ENCODE results near the gene C1QC.

C1QC gene

GRCh38 chr1:22643381-22643780 is at the start of gene C1QC:
Gene C1QC (plus strand): TSS chr1:22643633. CDS start chr1:22644024, 391 bp downstream.
- DNase-seq (ENCODE audit: low read depth) = no peak

- DNase-seq (ENCODE audit: low read depth) = no peak
Observed at GRCh38 chr1:22594396-22594795, 49.0 kb upstream of the C1QC start.

DNA sequence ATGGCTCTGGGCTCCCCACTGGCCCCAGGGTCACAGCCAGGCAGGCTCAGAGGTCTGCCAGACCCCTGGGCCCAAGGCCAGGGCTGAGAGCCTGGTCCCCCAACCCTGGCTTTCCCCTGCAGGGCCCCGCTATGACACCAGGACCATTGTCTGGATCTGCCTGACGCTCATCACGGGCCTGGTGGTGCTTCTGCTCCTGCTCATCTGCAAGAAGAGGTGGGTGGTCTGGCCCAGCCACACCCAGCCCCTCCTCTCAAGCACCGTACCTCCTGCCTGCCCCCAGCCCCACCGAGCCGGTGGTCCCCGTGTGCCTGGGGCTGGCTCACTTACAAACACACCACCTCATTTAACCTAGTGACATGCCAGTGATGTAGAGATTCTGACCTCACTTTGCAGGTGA is 48.3 kb upstream of the C1QC start:
- no peak for DNase-seq (ENCODE audit: low read depth)

DNA sequence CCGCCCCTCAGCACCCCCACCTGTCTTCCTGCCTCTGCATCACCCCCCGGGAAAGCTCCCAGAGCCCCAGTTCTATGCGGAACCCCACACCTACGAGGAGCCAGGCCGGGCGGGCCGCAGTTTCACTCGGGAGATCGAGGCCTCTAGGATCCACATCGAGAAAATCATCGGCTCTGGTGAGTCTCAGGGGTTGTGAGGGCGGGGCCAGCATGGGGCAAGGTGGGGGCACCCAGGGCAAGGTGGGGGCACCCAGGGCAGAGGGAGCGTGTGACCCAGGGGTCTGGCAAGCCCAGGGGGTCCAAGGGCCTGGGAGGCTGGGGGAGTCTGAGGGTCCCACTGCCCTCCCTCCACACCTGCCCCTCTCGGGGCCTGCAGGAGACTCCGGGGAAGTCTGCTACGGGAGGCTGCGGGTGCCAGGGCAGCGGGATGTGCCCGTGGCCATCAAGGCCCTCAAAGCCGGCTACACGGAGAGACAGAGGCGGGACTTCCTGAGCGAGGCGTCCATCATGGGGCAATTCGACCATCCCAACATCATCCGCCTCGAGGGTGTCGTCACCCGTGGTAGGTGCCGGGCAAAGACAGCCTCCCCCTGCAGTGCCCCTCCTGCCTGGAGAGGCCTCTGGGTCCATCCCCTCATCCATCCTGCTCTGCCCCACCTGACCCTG is 46.0 kb upstream of the C1QC start:
- DNase-seq (ENCODE audit: low read depth) = no peak

DNA sequence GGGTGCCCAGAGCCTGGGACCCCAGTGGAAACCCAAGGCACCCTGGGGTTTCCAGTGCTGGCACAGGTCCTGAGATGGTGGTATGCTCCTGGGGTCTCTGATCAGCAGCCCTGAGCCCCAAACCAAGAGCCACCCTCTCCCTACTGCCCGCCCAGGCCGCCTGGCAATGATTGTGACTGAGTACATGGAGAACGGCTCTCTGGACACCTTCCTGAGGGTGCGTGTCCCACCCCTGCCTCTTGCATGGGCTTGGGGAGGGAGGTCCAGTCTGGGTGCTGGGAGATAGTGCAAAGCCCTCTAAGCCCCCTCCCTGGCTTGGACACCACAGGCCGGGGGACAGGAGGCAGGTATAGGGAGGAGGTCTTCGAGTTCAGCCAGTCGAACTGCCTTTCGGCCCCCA is 45.4 kb upstream of the C1QC start:
- no peak for DNase-seq (ENCODE audit: low read depth)

- no peak for DNase-seq (ENCODE audit: low read depth)
Observed at GRCh38 chr1:22598736-22599135, 44.7 kb upstream of the C1QC start.

GRCh38 chr1:22600071-22600816 is 43.2 kb upstream of the C1QC start:
- DNase-seq (ENCODE audit: low read depth) = no peak

GRCh38 chr1:22600817-22601605 is 42.4 kb upstream of the C1QC start:
- no peak for DNase-seq (ENCODE audit: low read depth)

DNA sequence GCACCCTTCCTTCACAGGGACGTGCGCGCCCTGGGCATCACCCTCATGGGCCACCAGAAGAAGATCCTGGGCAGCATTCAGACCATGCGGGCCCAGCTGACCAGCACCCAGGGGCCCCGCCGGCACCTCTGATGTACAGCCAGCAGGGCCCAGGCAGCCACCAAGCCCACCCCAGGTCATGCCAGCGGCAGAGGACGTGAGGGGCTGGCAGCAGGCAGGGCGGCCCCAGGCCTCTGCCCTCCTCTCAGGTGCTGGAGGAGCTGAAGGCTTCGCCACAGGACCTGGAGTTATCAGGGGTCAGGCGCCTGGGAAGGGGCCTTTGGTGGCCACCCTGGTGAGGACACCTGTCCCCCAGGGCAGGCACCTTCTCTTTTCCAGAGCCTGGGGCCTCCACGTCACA is 41.8 kb upstream of the C1QC start:
- DNase-seq (ENCODE audit: low read depth) = no peak

- DNase-seq (ENCODE audit: low read depth) = no peak
Observed at GRCh38 chr1:22602060-22602740, 41.2 kb upstream of the C1QC start.

DNA sequence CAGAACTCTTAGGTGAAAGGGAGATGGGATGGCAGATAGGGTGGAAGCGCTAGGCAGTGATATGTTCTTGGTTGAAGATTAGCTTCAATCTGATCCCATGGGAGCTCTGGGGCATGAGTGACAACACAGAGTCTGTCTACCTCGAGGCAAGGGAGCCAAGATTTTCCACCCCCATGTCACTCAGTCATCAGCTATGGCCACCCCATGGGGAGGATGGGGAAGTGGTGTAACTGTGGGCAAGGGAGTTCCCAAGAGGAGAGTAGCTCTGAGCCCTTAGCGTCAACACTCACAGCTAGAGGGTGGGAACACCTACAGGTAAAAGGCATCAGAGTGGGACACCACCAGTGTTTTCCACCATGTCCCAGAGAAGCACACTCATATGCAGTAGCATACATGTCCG is 37.3 kb upstream of the C1QC start:
- DNase-seq (ENCODE audit: low read depth) = no peak

DNA sequence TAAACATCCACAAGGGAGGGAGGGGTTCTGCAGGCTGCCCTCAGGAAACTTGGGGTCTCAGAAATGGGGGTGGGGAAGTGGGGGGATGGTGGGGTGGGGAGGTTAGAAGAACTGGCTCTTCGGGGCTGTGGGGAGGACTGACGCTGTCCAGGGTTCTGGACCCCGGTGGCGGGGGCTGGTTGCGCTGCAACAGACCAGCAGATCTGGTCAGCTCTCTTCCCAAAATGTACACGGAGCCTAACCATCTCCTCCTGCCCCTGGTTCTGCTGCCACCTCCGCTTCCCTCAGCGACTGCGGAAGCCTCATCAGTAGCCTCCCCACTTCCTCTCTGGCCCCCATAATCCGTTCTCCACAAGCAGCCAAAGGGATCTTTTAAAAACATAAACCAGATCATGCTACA is 36.3 kb upstream of the C1QC start:
- no peak for DNase-seq (ENCODE audit: low read depth)

DNA sequence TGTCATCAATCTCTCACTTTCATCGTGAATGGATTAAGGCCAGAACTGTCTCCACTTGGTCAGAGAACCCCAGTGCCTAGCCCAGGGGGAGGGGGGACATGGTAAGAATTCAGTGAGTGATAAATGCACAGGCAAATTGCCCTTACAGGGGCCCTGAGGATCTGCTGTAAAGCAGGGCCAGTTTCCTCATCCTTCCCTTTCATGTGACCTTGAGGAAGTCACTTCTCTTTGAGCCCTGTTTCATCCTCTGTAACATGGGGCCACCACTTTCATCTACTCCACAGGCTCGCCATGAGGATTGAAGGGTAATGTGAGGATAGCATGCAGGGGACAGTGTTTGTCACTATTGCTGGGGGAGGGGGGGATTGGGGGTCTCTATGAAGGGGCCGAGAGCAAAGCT is 35.1 kb upstream of the C1QC start:
- no peak for DNase-seq (ENCODE audit: low read depth)

DNA sequence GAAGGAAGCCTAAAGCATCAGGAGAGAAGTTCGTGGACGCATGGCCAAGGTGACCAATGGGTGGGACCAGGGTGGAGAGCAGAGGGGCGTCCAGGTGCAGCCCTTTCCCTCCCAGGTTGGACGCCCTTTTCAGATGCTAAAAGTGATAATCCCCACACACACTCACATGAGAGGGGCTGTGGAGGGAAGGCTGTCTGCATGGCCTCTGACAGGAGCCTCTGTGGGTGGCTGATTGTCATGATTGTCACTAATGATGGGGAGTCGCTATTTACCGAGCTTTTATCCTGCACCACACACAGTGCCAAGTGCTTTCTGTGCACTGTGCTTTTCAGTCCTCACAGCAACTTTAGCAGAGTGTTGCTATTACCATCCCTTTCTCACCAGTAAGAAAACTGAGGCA is 34.1 kb upstream of the C1QC start:
- DNase-seq (ENCODE audit: low read depth) = no peak

DNA sequence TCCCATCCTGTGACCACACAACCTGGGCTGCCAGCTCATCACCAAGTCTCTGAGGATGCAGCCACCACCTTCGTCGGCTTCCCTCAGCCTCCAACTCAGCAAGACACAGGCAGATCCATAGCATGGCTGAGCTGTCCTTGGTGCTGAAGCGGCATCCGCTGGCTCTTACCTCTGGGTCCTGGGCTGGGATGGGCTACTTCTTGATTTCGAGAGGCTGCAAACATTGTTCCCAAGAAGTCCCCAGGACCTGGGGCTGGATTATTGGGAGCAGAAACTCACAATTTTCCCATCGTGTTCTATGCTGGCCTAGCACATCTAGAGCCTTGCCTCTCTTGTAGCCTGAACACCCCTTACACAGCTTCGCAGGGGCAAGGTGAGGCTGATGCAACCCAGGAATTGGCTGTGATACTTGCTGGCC is 31.9 kb upstream of the C1QC start:
- peak; percentile 15 for DNase-seq (ENCODE audit: low read depth)

DNA sequence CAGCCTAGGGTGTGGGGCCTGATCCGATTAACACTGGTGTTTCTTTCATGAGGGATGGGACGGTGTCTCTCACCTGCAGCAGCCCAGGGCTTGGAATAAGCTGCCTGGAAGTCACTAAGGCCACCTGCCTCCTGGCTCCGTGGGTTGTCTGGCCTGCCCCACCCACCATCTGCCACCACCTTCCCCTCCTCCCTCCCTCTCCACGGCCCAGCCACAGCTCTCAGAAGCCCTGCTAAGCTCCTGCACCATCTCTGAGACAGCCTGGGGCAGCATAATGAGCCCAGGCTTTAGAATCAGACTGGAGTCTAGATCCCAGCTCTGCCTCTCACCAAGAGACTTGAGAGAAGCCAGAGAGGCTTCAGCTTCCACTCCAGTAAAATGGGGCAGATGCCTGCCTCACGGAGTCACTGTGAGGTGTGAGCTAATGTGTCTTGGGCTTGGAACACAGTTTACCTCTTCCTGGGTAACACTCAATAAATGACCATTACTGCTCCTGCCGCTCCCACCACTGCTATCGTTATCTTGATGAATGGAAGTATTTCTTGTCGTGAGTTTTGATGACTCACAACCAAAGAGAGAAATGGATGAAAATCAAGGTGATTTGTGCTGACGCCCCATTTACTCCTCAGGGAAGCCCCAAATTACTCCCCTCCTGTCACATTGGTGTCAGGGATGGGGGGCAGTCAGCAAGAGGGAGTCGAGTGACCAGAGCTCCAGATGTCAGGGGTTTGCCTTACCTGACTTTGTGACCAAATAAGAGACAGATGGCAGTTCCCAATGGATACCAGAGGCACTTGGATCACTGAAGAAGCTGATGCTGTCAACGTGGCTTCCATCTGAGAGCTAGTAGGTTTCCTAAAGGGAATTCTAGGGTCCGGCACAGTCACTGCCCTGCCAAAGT is 30.5 kb upstream of the C1QC start:
- no peak for DNase-seq (ENCODE audit: low read depth)

GRCh38 chr1:22613572-22613918 is 29.9 kb upstream of the C1QC start:
- DNase-seq (ENCODE audit: low read depth) = no peak

DNA sequence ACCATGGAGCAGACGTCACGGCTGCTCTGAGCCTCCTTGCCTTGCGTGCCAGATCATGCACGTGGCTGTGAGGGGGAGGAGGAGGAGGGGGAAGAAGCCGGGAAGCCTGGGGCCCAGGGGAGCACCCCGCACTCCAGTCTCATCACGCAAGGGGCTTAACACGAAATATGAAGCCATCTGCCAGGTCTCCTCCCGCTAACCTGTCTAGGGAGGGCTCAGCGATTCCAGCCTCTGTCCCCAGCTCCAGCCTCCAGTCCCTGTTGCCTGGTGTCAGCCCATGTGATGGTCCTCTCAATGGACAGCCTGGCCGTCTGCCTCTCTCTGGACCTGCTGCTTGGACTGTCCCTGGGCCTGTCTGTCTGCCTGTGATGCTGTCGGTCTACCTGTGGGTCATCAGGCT is 29.5 kb upstream of the C1QC start:
- DNase-seq (ENCODE audit: low read depth) = no peak

DNA sequence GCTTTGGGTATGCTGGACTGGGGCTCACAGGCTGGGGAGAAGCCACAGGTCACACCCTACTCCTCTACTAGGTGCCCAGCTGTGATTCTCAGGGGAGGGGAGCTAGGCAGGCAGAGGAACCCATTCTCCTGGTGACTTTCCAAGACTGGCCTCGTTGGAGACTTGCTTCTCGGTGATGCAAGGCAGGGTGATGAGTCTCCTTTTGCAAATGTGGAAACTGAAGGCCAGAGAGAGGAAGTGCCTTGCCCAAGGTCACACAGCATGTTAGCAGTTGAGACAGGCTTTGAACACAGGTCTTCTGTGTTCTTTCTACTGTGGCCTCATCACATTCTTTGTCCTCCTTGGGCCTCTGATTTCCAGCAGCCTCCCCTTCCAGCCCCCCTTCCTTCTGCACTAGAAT is 27.5 kb upstream of the C1QC start:
- DNase-seq (ENCODE audit: low read depth) = no peak

- no peak for DNase-seq (ENCODE audit: low read depth)
Observed at GRCh38 chr1:22616571-22616970, 26.9 kb upstream of the C1QC start.

- no peak for DNase-seq (ENCODE audit: low read depth)
Observed at GRCh38 chr1:22618056-22618455, 25.4 kb upstream of the C1QC start.

GRCh38 chr1:22619252-22619651 is 24.2 kb upstream of the C1QC start:
- DNase-seq (ENCODE audit: low read depth) = no peak

Data from GM04504 (cell line).